ENCODE measurements around the gene HNRNPCL4.
"Not testable (repeated sequence)": the region's sequence is repeated elsewhere in the genome, so short reads cannot be mapped to it uniquely, and the experiment has no call there.

GRCh38 chr1:13201309-13201708 lies 35.9 kb upstream of the HNRNPCL4 start, which contains the start of gene PRAMEF13:
- not testable (repeated sequence) for TF ChIP-seq POLR2A (IDR thresholded peaks at IDR 0.05; ENCODE audit: low read length); GATA1 (IDR thresholded peaks at IDR 0.05; ENCODE audit: low read depth, low read length)

Data from erythroblast (primary cell).